ENCODE results near the gene TWF2.

Gene TWF2

GRCh38 chr3:52231502-52232278 is 7.3 kb downstream of the TWF2 start:
- peak; percentile 78 for TF ChIP-seq CTCF (IDR thresholded peaks at IDR 0.05; ENCODE audit: low read depth, low read length)
- H3K4me3 ChIP-seq (ENCODE audit: low read depth, low read length), result no peak overlapping the region

- H3K4me3 ChIP-seq (ENCODE audit: low read depth, low read length), result no peak overlapping the region
- TF ChIP-seq CTCF (IDR thresholded peaks at IDR 0.05; ENCODE audit: low read depth, low read length), result no peak
Observed at GRCh38 chr3:52230889-52231499, 8.0 kb downstream of the TWF2 start.

- no peak overlapping the region for H3K4me3 ChIP-seq (ENCODE audit: low read depth, low read length)
- no peak for TF ChIP-seq CTCF (IDR thresholded peaks at IDR 0.05; ENCODE audit: low read depth, low read length)
Observed at GRCh38 chr3:52230461-52230860, 8.5 kb downstream of the TWF2 start.

GRCh38 chr3:52229656-52230055 is 9.3 kb downstream of the TWF2 start:
- TF ChIP-seq CTCF (IDR thresholded peaks at IDR 0.05; ENCODE audit: low read depth, low read length), result no peak
- H3K4me3 ChIP-seq (ENCODE audit: low read depth, low read length), result no peak overlapping the region

GRCh38 chr3:52228751-52229291 is 10.1 kb downstream of the TWF2 start:
- TF ChIP-seq CTCF (IDR thresholded peaks at IDR 0.05; ENCODE audit: low read depth, low read length), result no peak
- H3K4me3 ChIP-seq (ENCODE audit: low read depth, low read length), result no peak overlapping the region

GRCh38 chr3:52228266-52228665 is 10.7 kb downstream of the TWF2 start:
- H3K4me3 ChIP-seq (ENCODE audit: low read depth, low read length), result no peak overlapping the region
- no peak for TF ChIP-seq CTCF (IDR thresholded peaks at IDR 0.05; ENCODE audit: low read depth, low read length)

GRCh38 chr3:52227766-52228165 is 11.2 kb downstream of the TWF2 start:
- no peak overlapping the region for H3K4me3 ChIP-seq (ENCODE audit: low read depth, low read length)
- TF ChIP-seq CTCF (IDR thresholded peaks at IDR 0.05; ENCODE audit: low read depth, low read length), result no peak

Data from WI38 (cell line).